Femur (tissue), 1 donor: ENCODE measurements around the gene RAPGEF6.
"Not testable (repeated sequence)": the region's sequence is repeated elsewhere in the genome, so short reads cannot be mapped to it uniquely, and the experiment has no call there.

Experiments used
- DNase-seq: peaks from one replicate; pipeline ENCODE4 v3.0.0-alpha.2; 2017

Gene RAPGEF6

DNA sequence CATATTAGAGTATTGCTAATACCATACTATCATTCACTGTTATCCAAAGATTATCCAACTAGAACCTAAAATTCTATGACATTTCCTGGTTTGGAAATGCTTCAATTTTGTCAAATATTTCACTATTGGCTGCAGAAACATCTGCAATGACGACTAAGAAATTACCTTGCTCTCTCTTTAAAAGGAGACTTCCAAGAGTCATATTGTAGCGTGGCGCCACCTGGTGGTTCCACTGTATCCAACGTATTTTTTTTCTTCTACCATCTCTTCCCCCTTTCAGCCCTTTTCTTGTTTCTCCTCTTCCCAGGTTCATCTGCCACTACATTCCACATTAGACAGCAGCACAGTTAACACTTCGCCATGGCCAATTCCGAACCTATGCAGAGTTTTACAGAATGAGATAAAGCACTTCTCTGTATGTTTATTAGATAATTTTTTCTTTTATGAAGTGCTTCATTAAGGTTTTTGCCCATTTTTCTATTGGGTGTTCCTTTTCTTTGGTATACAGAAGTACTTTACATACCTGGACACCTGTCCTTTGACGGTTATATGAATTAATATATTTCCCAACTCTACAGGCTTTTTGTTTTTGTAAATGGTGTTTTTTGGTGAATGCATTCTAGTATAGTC is 217.7 kb downstream of the RAPGEF6 start:
- peak; percentile 81 for DNase-seq

DNA sequence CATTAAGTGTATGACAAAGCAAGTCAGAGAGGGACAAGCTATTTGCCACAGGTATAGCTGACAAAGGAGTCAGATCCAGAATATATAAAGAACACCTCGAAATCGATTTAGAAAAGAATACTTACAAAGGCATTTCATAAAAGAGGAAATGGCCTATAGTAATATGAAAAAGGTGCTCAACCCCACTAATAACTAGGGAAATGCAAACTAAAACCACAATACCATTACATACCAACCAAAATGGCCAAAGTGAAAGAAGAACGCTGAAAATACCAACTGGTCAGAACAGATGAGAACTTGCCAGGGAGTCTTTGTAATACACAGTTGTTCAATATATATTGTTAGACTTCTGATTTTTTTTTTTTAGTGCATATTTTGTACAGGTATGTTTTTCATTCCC is 218.3 kb downstream of the RAPGEF6 start:
- no peak for DNase-seq

DNA sequence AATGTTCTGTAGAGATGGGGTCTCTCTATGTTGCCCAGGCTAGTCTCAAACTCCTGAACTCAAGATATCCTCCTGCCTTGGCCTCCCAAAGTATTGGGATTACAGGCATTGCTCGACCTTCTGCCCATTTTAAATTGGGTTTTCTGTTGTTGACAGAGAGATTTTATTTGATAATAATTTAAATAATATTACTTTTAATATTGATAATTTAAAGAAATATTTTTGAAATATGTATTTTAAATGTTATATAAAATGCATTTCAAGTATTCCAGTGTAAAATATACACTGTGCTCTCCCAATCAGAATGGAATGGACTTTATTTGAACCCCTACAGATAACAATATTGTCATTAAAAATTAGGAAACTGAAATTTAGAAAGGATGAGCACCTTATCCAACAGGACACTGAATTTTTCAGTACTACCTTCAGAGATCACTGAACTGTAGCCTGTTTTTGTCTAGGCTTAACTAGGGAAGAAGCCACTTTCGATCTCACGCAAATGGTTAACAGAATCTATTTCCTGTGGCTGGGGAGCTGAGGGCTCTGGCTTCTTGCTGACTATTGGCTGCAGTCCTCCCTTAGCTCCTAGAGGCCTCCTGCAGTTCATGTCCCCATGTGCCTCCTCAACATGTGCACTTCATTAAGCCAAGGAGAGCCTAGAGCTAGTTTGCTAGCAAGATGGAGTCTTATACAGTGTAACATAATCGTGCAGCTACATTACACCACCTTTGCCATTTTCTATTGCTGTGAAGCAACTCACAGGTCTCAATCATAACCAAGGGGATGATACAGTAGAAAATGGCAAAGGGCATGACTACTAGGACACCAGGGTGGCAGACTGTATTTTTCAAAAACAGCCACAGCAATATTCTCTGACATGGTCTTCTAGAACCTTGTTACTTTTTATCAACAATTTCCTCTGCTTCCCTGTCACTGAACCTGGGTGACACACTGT is 221.1 kb downstream of the RAPGEF6 start:
- no peak for DNase-seq

DNA sequence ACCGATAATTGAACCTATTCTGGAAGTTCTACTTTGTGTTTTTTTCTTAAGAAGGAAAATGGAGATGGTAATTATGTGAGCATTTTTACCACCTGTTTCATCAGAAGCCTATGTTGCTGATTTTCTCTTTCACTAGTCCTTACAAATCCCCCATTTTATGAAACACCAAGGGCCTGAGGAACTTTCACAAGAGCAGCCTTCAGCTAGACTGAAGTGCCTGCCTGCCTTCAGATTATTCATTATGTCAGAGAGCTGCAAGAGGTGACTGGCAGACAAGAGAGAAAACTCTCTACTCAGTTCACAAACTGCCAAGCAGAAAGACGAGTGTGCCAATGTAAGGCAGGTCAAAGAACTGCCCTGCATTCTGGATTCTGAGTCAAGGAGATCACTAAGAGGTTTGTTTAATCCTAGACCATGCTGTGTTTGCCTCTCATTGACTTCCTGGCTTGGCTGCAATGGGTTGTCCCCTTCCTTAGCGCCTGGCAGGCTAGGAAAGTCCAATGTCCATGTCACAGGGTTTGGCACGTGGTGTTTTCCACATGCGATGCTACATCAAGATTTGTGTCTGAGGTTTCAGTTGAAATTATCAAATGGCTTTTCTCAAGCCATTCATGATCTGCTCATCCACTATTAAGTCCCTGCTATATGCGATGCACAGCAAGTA is 227.9 kb downstream of the RAPGEF6 start:
- DNase-seq = no peak

DNA sequence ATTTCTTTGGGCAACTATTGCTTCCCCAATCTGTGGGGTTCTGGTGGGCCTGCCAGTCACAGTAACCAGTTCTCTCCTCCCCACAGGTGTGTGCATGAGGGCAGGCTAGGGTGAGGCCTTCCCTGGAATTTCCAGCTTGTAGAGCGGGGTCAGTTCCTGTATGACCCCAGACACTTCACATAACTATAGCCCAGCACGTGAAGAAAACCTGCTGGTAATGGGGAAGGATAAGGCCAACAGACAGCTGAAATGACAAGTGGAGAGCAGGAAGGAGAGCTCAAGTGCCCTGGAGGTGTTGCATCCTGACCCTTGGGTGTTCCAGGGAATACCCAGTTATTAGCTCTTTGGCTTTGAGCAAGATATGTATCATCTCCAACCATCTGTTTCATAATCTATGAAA is 229.0 kb downstream of the RAPGEF6 start:
- no peak for DNase-seq

DNA sequence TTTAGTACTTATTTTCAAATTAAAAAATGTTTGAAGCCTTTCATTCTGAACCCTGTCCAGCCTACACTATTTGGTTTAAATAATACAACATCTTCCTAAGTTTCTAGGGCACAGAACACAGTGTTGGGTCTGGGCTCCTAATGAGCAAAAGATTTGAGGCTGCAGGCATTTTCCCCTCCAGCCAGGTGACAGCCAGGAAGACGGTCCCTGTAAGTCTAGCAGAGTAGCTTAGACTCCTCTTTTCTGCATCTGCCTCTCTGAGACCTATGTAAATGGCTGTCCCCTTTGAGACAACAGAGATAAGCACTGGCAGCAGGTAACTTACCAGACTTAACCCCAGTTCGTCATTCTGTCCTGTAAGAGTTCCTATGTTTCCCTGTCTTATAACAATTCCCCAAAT is 229.4 kb downstream of the RAPGEF6 start:
- DNase-seq = no peak

DNA sequence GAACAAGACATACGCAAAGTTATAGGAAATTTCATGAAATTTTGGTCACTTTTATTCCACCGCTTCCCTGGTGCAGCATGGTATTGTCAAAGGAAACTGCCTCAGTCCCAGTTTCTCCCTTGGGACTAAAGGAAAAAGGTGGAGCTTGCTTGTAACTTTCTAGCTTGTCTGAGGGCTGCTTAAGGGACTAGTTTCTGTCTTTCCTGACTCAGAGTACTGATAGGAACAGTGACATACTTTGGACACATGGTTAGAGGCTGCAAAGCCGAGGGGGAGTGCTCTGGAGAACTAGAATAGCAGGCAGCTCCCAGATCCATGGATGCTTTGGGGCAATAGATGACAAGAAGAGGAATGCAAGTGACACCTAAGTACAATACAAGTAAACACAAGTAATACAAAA is 234.4 kb downstream of the RAPGEF6 start:
- no peak for DNase-seq

DNA sequence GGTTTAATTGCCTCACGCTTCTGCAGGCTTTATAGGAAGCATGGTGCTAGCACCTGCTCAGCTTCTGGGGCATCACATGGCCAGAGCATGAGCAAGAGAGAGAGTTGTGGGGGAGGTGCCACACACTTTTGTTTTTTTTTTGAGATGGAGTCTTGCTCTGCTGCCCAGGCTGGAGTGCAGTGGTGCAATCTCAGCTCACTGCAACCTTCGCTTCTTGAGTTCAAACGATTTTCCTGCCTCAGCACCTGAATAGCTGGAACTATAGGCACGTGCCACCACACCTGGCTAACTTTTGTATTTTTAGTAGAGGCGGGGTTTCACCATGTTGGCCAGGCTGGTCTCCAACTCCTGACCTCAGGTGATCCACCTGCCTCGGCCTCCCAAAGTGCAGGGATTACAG is 236.0 kb downstream of the RAPGEF6 start:
- DNase-seq = not testable (repeated sequence)

DNA sequence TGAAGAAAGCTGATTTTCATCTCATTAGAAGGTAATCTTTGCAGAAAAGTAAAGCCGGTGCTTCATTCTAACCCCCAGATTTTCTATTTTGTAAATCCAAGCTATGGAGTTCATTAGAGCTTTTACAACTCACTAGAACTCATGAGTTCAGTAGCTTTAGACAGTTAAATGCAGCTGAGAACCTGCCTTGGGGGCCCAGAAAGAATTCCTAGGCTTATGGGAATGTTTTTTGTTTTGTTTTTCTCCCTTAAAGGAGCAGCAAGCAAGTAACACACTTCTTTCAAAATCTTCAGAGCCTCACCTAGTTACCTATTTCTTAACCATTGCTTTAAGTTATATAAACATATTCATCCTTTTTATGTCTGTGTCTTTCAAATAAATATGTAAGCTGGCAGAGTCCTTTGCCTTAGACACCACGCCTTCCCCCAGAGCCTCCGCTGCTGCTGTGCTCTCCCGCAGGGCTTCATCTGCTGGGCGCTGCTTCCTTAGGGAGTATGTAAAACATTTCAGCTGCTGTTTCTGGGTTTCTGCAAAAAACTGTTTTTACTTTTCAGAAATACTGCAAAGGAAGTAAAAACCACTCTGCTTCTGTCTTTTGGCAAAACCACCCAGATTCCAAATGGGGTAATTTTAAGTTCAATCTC is 238.3 kb downstream of the RAPGEF6 start:
- no peak for DNase-seq

DNA sequence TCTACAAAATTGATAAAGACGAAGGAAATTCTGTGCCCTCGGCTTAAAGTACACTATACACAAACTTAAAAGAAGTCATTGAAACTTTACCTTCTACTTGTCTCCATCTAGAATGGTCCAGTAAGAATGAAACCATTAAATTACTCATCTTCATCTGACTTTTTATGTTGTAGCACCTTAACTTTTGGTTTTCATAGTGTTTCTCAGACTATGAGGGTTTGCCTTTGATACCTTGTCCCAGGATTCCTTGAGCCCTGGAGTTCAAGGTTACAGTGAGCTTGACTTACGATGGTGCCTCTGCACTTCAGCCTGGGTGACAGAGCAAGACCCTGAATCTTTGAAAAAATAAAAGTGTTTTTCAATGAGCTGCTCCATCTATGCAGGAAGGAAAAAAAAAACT is 239.0 kb downstream of the RAPGEF6 start:
- no peak for DNase-seq

DNA sequence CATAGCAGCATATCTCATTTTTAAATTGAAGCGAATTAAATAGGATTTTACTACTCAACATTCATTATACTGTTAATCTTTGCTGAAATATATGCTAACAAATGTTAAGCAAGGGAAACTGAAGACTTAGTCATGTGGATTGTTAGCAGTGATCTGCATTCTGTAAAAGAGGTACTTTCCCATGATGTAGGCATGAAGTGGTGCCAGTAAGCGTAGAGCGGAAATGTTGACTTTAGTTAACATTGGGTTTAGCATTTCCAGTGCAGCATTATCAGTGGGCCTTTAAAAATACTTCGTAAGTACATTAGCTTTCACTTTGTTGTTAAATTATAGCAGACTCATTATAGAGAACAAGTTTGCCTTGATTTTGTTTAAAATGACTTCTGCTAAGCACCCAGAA is 240.9 kb downstream of the RAPGEF6 start:
- peak; percentile 31 for DNase-seq

DNA sequence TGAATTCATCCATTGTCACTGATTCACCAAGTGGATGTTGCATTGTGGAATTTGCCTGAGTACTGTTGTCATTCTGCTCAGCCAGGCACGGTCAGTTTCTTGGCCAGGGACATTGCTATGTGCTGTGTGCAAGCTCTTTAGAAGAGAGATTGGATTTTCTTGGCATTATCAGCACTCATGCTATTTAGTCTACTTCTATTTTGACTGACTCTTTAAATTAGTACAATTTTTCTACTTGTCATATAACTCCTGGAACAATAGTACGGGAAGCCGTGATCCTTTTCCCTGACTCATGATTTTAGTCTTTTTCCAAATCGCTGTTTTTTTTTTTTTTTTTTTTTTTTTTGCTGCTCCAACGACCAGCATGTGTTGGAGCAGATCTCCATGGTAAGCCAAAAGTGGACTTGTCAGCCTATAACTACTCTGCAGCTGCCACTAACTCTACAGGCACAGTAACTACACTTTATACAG is 241.5 kb downstream of the RAPGEF6 start:
- DNase-seq = no peak

DNA sequence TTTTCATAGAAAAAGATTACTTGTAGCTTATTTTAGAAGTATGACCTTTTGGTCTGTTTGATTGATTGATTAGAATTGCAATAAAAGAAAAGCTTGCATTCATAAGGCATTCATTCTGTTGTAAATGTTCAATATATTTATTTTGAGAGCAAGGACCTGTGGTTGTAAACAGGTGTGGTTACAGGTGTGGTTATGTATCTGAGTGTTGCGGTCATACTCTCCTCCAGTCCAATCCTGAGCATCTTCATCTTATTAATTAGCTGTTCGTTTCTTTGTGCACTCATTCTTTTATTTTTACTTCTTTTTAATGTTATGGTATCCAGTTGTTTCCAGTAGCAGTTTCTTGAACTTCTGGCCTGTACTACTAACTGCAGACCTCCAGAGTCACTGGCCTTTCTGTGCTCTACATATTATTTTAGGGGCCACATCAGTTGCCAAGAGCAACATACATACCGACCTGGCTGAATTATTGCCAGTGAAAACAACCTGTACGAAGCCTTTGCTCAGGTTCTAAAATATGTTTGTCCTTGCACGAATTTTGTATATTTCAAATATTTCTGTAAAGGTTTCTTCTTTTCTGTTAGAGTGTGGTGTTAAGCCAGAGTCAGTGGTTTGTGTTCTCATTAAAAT is 242.4 kb downstream of the RAPGEF6 start:
- DNase-seq = no peak

DNA sequence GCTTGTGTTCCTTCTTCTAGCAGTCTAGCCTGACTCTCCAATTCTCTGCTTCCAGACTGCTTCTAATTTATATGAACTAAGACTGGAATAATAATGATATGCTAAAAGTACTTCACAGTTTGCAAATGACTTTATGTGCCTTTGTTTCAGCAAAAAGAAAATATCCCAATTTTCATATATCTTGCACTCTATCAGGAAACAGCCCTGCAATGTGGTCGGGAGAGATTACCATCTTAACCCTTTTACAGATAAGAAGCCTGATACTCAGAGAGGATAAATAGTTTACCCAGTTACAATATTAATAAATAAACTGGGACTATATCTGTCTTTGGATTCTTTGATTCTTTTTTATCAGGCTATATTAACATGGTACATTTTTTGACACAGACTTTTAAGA is 245.2 kb downstream of the RAPGEF6 start:
- no peak for DNase-seq

DNA sequence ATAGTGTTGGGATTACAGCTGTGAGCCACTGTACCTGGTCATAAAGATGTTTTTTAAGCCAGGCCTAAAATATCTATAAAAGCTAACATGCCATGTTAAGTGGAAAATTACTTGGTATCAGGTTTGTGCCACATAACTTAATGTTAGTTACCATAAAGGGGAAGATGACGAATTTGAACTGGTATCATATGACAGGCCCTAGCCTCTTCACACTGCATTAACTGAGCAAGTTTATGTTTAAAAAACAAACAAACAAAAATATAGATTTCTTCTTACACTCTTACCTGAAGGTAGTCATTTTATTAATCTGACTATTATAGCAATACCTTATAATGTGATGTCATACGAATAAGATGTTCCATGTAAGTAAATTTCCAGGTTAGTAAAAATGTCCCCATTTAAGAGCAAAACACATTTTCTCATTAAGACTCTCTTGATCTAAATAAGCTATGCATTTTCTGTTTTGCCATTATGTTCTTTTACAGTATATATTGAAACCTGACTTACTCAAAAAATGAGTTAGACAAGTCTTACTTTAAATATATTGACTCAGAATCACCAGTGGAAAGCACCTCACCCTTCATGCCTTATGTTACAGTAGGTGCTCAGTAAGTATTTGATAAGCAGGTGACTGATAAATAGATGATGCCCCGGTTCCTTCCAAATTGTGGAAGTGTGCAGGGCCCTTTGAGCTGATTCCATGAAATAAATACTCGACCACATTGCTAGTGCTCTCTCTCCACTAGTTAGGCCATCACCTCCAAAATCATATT is 245.7 kb downstream of the RAPGEF6 start:
- no peak for DNase-seq

DNA sequence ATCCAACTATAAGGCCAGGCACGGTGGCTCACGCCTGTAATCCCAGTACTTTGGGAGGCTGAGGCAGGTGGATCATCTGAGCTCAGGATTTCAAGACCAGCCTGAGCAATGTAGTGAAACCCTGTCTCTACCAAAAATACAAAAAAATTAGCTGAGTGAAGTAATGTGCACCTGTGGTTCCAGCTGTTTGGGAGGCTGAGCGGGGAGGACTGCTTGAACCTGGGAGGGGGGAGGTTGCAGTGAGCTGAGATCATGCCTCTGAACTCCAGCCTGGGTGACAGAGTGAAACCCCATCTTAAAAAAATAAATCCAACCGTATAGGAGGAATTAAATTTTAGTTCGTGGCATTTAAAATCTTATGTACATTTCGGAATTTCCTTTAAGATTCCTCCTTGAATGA is 247.8 kb downstream of the RAPGEF6 start:
- no peak for DNase-seq

DNA sequence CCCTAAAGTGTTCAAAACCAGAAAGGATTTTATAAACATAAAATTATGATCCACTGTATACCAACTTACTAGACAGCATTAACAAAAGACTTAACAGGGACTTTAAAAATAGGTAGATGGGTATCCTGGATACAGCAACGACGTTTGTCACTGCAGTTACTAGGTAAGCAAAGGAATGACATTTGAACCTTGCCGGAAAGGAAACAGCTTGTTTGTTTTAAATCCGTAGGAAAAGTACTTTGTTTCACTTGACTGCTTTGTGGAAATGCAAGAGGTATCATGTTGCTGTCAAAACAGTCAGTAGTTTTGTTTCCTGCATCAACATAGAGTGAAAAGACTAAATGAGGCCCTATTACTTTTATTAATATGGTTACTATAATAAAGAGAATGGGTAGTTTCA is 248.2 kb downstream of the RAPGEF6 start:
- DNase-seq = no peak

DNA sequence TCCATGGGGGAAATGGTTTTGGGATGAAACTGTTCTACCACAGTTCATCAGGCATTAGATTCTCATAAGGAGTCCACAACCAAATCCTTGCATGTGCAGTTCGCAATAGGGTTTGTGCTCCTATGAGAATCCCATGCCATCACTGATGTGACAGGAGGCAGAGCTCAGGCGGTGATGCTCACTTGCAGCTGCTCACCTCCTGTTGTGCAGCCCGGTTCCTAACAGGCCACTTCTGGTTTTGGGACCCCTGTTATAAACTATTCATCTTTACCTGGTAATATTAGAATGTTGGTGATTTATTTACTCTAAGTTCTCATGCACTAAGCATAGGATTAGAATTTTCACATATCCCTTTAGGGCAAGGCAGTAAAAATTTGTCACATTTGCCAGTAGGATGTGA is 248.9 kb downstream of the RAPGEF6 start:
- DNase-seq = no peak

DNA sequence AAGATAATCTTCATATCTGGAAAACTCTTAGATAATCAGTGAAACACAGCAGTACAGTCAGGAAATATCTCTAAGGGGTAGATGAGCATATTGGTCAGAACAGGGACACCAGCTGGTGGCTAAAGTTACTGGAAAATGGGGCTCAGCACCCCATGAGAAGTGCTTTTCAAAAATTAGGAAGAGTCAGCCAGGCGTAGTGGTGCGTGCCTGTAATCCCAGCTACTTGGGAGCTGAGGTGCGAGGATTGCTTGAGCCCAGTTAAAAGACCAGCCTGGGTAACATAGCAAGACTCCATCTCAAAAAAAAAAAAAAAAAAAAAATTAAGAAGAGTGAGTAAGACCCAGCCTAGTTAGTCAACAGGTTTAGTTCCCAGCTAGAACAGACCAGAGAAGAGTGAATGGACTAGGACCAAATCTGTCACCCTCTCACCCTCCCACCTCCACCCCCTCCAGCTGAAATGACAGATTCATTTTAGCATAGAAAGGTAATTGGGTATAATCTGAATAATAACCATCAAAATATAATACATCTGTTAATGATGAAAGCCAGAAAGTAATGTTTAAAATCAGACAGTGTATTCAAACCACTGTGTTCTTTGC is 250.3 kb downstream of the RAPGEF6 start:
- DNase-seq = no peak

DNA sequence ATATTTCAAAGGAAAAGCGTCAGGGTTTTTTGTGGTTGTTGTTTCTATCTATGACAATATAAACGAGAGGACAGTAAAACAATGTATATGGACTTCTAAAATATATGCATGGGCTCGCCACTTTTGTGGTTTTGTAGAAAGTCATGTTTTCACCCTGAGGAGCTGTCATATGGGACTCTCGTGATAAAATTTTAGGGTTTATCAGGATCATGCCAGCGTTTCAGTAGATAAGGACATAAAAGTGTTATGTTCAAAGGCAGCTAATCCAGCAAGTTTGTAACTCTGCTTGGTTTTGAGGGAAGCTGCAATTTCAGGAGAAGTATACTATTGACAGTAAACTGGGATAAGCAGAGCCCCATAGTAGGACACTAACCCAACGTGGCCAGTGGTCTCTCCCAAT is 250.9 kb downstream of the RAPGEF6 start:
- no peak for DNase-seq
